Inflammatory macrophage treated with lipopolysaccharide for 4 hours (primary cell): ENCODE results near the gene CD46.

Experiments used
- DNase-seq: peaks from one replicate; pipeline ENCODE4 v3.0.0-alpha.2; 2020

The CD46 gene

GRCh38 chr1:207817166-207817565, 65.3 kb downstream of the CD46 start:
- DNase-seq = peak; percentile 43

DNA sequence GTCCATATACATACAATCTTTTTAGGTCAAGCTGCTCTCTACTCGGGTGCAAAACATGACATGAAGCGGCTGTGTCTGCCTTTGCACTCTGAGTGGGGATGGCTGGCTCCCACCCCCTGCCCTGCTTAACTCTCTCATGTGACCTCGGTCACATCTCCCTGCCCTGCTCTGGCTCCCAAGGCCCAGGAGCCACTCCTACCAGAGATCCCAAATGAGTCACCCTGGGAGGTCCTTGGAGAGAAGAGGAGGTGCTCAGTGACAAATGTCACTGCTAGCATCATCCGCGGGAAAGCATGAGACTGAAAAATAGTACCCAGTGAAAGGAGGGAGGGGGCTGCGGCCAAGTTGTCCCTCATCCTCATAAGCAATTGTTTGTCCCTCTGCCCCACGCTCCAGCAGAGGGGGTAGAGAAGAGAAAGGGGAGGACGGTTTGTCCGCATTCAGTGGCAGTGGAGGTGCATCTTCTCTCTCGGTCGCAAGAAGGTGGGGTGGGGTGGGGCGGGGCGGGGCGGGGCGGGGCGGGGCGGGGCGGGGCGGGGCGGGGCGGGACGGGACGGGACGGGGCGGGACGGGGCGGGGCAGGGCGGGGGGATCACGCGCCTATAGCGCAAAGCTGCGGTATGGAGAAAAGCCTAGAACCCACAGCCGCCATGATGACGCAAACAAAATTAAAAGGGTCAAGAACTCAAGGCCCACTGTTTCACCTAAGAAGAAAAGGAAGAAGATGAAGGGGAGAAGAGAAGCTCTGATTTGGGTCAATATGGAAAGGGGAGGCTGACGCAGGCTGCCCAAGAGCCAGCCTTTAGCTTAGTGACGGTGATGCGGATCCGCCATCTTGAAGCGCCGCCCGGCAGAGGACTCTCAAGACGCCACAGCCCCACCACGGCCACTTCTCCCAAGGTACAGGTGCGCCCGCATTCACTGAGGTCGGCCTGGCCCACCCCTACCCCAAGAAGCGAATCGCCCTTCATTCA, 66.2 kb downstream of the CD46 start:
- peak; percentile 21 for DNase-seq

GRCh38 chr1:207818971-207819451, 67.2 kb downstream of the CD46 start:
- no peak for DNase-seq

DNA sequence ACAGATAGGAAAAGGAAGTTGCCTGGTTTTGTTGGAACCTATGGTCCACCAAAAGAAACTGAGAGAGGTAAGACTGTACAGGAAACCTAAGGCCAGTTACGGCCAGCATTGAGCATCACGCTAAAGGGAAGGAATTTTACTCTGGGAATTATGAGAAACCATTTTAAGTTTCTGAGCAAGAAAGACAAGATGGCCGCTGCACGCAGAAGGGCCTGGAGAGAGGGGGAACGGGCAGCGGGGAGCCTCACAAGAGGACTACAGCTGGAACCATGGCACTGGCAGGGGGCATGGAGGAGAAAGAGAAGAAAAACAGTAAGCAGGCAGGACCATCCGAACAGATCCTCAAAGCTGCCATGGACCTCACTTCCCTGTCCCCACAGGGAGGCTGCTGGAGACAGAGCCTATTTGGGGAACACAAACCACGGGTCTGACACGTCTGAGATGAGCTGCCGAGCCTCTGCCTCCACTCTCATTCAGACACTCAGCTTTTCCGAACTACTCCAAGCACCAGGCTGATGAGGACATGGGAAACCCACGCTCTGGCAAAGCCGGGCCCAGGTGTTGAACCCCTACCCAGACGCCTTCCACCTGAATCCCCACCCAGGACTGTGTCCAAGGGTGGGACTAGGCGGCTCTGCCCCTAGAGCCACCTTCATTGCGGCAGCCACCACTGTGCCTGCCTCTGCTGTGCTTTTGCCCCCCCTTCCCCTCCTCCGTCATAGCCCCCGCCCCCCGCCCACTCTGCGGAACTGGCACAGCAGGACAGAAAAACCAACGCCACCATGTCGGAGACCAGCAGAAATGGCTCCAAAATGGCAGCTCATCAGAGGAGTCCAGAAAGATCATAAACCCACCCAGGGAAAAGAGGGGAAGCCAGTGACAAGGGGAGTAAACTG, 69.0 kb downstream of the CD46 start:
- DNase-seq = no peak

DNA sequence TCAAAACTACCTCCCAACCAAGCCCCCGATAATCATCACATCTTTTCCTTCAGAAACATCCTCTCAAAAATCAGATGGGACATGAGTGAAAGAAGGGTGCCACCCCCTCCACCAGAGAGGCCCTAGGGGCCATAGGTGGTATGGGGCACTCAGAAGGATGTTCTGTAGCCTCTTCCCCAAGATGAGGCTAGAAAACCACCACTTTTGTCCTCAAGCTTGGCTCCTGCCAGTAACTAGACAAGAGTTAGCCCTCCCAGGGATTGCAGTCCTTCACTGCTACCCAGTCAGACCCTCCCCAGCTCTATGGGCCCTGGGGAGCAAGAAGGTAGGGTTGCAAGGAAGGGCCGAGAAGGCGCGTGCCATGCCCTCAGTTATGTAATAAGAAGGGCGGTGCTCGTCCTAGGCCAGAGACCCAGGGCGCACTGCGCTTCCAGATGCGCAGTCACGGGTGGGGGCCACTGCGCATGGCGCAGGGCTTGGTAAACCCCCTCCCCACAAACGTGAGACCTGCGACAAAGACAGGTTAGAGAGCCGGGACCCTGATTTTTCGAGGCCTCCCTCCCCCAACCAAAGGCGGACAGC, 69.7 kb downstream of the CD46 start:
- DNase-seq = no peak

GRCh38 chr1:207822124-207822601, 70.3 kb downstream of the CD46 start:
- no peak for DNase-seq

- peak; percentile 89 for DNase-seq
These were observed 71.0 kb downstream of the CD46 start for GRCh38 chr1:207822602-207823451.

GRCh38 chr1:207823531-207823879, 71.7 kb downstream of the CD46 start:
- no peak for DNase-seq

- DNase-seq = peak; percentile 95
These were observed 72.2 kb downstream of the CD46 start for GRCh38 chr1:207823880-207824566.

- peak; percentile 45 for DNase-seq
These were observed 73.0 kb downstream of the CD46 start for GRCh38 chr1:207824691-207825408.

DNA sequence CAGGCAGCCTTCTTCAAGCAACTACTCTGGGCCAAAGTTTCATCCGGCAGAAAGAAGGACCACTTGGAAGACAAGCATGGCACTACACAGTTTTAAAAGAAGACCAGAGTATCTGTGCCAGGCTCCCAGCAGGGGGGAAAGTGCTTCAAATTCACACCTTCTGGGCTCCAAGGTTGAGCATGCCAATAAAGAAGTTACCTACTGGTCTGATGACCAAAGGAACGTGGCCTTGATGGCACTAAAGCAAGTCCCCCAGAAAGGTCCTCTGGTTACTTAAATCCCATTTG, 73.5 kb downstream of the CD46 start:
- no peak for DNase-seq

GRCh38 chr1:207825719-207826556, 74.1 kb downstream of the CD46 start:
- peak; percentile 100 for DNase-seq

DNA sequence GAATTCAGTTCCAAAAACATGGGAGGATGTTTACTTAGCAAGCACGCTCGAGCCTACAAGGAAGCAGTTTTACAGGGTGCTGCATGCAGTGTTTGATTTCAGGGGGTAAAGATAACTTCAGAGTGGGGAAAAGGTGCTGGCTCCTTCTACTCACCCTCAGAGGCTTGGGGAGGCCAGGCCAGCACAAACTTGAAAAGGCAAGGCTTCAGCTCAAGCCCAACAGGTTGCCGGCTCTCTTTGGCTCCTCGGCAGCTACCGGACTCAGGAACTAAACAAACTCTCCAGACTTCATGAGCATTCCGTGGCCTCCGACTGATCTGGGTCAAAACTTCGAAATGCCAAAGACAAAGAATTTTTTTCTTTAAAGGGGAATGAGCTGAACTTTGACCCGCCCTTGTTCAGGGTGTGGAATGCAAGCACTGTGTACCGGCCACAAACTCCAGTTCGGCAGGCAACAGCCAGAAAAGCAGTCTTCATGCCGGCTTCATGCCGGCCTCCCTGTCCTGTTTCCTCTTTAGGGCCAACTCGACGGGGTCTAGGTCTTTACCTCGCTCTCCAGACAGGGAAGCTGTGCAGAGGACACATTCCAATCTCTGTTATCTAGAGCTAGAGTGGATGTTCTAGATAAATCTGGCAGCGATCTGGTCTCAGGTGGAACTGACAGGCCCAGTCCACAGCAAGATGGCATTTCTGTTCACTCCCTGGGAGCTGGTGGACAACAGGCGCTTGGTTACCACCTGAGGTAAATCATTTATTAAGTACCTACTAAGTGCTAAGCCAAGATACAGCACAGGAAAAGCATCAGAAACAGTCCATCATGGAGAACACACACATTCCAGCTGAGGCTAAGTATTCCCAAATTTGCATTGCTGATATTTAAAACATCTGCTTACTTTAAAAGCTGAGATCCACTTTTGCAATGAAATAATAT, 75.0 kb downstream of the CD46 start:
- peak; percentile 25 for DNase-seq

- no peak for DNase-seq
These were observed 75.6 kb downstream of the CD46 start for GRCh38 chr1:207827488-207827830.

GRCh38 chr1:207828046-207828445, 76.2 kb downstream of the CD46 start:
- DNase-seq = no peak

DNA sequence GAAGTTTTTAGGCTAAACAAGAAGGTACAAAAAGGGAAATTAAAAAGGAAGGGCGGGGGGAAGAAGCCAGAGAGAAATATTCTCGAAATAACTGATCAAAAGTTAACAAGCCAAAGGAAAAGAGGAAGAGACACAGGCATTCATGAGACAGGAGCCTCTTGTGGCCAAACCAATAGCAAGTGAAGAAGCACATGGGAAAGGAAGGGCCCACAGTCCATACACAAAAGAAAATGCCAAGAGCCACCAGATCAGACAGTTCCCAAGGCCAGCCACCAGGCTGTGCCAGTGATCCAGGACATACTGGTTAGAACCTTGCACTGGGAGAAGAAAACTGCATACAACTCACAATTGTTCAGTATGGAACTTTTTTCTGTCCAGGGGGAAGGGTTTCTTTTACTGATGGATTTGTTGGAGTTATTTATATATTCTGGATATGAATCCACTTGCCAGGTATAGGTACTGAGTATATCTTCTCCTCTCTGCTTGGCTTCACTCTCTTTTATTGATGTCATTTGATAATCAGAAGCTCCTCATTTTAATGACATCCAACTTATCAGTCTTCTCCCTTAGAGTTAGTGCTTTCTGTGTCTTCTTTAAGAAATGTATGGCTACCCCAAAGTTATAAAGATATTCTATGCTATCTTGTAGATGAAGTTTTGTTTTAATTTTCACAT, 76.8 kb downstream of the CD46 start:
- peak; percentile 94 for DNase-seq

DNA sequence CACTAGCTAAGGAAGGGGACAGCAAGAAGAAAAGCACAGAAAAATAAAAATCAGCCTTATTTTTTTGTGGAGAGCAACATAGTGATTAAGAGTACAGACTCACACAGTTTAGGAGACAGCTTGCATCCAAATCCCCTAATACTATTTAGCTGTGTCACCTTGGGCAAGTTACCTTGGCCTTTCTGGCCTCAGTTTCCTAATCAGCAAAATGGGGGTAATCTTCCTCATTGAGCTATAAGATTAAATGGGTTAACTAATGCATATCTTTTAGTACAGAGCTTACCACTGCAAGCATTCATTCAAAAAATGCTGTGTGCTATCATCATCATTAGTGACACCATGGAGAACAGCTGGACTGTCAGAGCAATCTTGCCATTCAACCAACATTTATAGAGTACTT, 77.7 kb downstream of the CD46 start:
- no peak for DNase-seq

DNA sequence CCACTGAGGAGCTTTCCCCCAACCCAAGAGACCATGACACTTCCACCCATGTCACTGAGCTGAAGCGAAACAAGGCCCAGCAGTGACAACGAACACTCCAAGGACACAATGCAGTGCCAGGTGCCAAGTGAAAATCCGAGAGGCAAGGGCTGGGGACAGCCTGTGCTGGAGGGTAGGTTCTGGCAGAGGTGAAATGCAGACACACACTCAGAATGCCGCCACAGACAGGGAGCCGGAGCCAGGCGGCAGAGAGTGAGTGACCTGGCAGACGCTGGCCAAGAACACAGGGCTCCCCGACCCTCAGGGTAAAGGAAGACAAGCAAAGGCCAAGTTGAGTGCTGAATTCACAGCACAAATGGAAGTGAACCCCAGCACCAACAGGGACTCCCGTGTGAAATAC, 78.9 kb downstream of the CD46 start:
- no peak for DNase-seq
